ENCODE data around the gene POU3F1. TPM values are rescaled to one million over a fixed set of nuclear protein-coding genes. Genes with fewer than 3 reads are reported as not detected.

The POU3F1 gene
- total and polyA plus RNA-seq, 2 of the 4 experiments (the other 2 are of a cell fraction): not detected

GRCh38 chr1:38028105-38028591, 18.4 kb downstream of the POU3F1 start:
- CTCF ChIA-PET: interaction anchor here (0.6 to 2.1 kb wide), 3 partner anchors 10 to 807 kb away, joined by 3 to 7 read pairs (median 4); no protein-coding TSS in a partner anchor
- in situ Hi-C loops (cut with MboI; ENCODE audit: low sequenced_read_pairs) (loop anchor here (5.0 kb wide), 1 partner anchor 804 kb away; no protein-coding TSS in a partner anchor), intact Hi-C loops (cut with micrococcal nuclease) (loop anchor here (5.0 kb wide), 1 partner anchor 474 kb away; no protein-coding TSS in a partner anchor), dilution Hi-C loops (cut with HindIII; ENCODE audit: low sequenced_read_pairs, unreplicated experiment) (no loop called here)
- Histone ChIP-seq H3K14ac (replicated peaks; ENCODE audit: low read depth, low read length) (no peak overlapping the region), H4K5ac (ENCODE audit: low read depth, low read length) (no peak overlapping the region), H3K27me3 (ENCODE audit: control insufficient read depth, insufficient read depth, low read length) (no peaks in the 10 kb centered on the region), H3K9me1 (ENCODE audit: insufficient read depth, low read length) (no peaks in the 10 kb centered on the region), H3K4me1 (ENCODE audit: control insufficient read depth, insufficient read depth, low read length) (peaks cover 18% of the 10 kb centered on the region; the same call in 1 of the 2 replicates), H3K23ac (ENCODE audit: low read depth, low read length) (no peak overlapping the region), H3K4me3 (ENCODE audit: insufficient read depth, low read depth, low read length) (no peak overlapping the region), H2BK120ac (ENCODE audit: low read depth, low read length) (no peak overlapping the region), H3K36me3 (ENCODE audit: control insufficient read depth, insufficient read depth, low read length) (peaks cover 21% of the 10 kb centered on the region), H4K20me1 (ENCODE audit: insufficient read depth, low read length) (no peaks in the 10 kb centered on the region), H2AK5ac (ENCODE audit: low read depth, low read length) (no peak overlapping the region), H2AFZ (replicated peaks; ENCODE audit: low read length, poor library complexity) (no peak overlapping the region), H3K79me1 (ENCODE audit: low read depth in 1 of 2, low read length in 2 of 2) (no peaks in the 10 kb centered on the region), H2BK15ac (ENCODE audit: low read depth, low read length) (no peak overlapping the region), H3K4me2 (ENCODE audit: low read depth, low read length) (no peak overlapping the region), H2BK20ac (ENCODE audit: low read depth, low read length) (no peak overlapping the region), H3K9me3 (ENCODE audit: control insufficient read depth, insufficient read depth, low read length) (no peaks in the 10 kb centered on the region), H3K9ac (ENCODE audit: low read depth, low read length) (no peak overlapping the region), H3K4ac (ENCODE audit: low read depth, low read length) (no peak overlapping the region), H2BK5ac (ENCODE audit: low read depth, low read length, poor library complexity, severe bottlenecking) (no peak overlapping the region), H4K8ac (ENCODE audit: low read depth in 2 of 2, low read length in 2 of 2) (no peak overlapping the region), H3K56ac (ENCODE audit: extremely low read depth, insufficient read depth, low read length) (no peak overlapping the region), H2AK9ac (replicated peaks; ENCODE audit: low read depth, low read length, poor library complexity) (no peak overlapping the region), H4K91ac (ENCODE audit: insufficient read depth, low read depth, low read length) (no peak overlapping the region), H3K18ac (ENCODE audit: low read depth, low read length) (no peak overlapping the region), H3K27ac (ENCODE audit: insufficient read depth, low read length) (no peak overlapping the region)
- POLR2A ChIA-PET (ENCODE audit: unreplicated experiment): interaction anchor here (0.6 kb wide), 1 partner anchor 1553 kb away, joined by 3 read pairs; no protein-coding TSS in a partner anchor
- TF ChIP-seq, protein P1, sequence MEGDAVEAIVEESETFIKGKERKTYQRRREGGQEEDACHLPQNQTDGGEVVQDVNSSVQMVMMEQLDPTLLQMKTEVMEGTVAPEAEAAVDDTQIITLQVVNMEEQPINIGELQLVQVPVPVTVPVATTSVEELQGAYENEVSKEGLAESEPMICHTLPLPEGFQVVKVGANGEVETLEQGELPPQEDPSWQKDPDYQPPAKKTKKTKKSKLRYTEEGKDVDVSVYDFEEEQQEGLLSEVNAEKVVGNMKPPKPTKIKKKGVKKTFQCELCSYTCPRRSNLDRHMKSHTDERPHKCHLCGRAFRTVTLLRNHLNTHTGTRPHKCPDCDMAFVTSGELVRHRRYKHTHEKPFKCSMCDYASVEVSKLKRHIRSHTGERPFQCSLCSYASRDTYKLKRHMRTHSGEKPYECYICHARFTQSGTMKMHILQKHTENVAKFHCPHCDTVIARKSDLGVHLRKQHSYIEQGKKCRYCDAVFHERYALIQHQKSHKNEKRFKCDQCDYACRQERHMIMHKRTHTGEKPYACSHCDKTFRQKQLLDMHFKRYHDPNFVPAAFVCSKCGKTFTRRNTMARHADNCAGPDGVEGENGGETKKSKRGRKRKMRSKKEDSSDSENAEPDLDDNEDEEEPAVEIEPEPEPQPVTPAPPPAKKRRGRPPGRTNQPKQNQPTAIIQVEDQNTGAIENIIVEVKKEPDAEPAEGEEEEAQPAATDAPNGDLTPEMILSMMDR (conservative IDR thresholded peaks at IDR 0.05; ENCODE audit: low read depth, low read length): no peak
- TF ChIP-seq CHD1 (IDR thresholded peaks at IDR 0.05; ENCODE audit: low read depth, low read length) (no peak), MXI1 (IDR thresholded peaks at IDR 0.05; ENCODE audit: borderline replicate concordance, low read depth, low read length) (no peak)
- ATAC-seq (ENCODE audit: low read depth) (no peak), DNase-seq (no peak)
- BruUV-seq (replicated peaks): no TSS peak
- WGBS, 2 experiments (ENCODE audit: extremely low coverage in 2 of 2, insufficient read length in 1 of 2): no CpG with 5 or more reads among the region's 3 CpGs
